HepG2 (cell line): Measurements from ENCODE around the gene NDUFB7. TPM values are rescaled to one million over a fixed set of nuclear protein-coding genes. Genes with fewer than 3 reads are reported as not detected.

Source experiments
- FOSL1 ChIP-seq: sonication (generic); formaldehyde crosslinking; IDR thresholded peaks from 2 replicates; pipeline ENCODE4 v1.9.0; 2021; ENCODE audit warnings: missing genetic modification reagents, borderline replicate concordance
- HNRNPL ChIP-seq: fragments of 200-400 bp; formaldehyde crosslinking; IDR thresholded peaks from 2 replicates; pipeline ENCODE4 v1.6.1; 2017; ENCODE audit warnings: mild to moderate bottlenecking, low read depth, low read length
- HOMEZ ChIP-seq: IDR thresholded peaks from 2 replicates; pipeline ENCODE4 v1.6.1; 2016; ENCODE audit warnings: low read depth
- KDM3A ChIP-seq: IDR thresholded peaks from 2 replicates; pipeline ENCODE4 v1.6.1; 2018; ENCODE audit warnings: low read depth, missing compliant biosample characterization
- KDM5A ChIP-seq: fragments of 200-600 bp; sonication (generic); IDR thresholded peaks from 2 replicates; pipeline ENCODE4 v1.7.0; 2018; ENCODE audit warnings: antibody characterized with exemption, mild to moderate bottlenecking, low read length, borderline replicate concordance
- MLXIP ChIP-seq: sonication (generic); formaldehyde crosslinking; IDR thresholded peaks from 2 replicates; pipeline ENCODE4 v1.9.0; 2021; ENCODE audit warnings: missing genetic modification reagents, borderline replicate concordance
- NFKB2 ChIP-seq: sonication (generic); formaldehyde crosslinking; IDR thresholded peaks from 2 replicates; pipeline ENCODE4 v1.4.0; 2020; ENCODE audit warnings: missing genetic modification reagents, borderline replicate concordance
- POLR2AphosphoS2 ChIP-seq: IDR thresholded peaks from 2 replicates; pipeline ENCODE4 v1.6.1; 2011; ENCODE audit warnings: low read depth, low read length, improper control_type of control experiment
- STAG1 ChIP-seq: sonication (generic); formaldehyde crosslinking; IDR thresholded peaks from 2 replicates; pipeline ENCODE4 v1.4.0; 2020; ENCODE audit warnings: missing genetic modification reagents
- TAF1 ChIP-seq: sonication (generic); formaldehyde crosslinking; IDR thresholded peaks from 2 replicates; pipeline ENCODE4 v1.4.0; 2020; ENCODE audit warnings: missing genetic modification reagents
- TBX2 ChIP-seq: sonication (generic); formaldehyde crosslinking; IDR thresholded peaks from 2 replicates; pipeline ENCODE4 v1.5.0; 2020; ENCODE audit warnings: missing genetic modification reagents, mild to moderate bottlenecking, borderline replicate concordance
- XBP1 ChIP-seq: sonication (generic); formaldehyde crosslinking; IDR thresholded peaks from 2 replicates; pipeline ENCODE4 v1.5.0; 2020; ENCODE audit warnings: missing genetic modification reagents
- ZKSCAN8 ChIP-seq: IDR thresholded peaks from 2 replicates; pipeline ENCODE4 v1.6.1; 2016; ENCODE audit warnings: borderline replicate concordance, missing genetic modification reagents, missing compliant biosample characterization
- ZNF143 ChIP-seq: sonication (generic); formaldehyde crosslinking; IDR thresholded peaks from 2 replicates; pipeline ENCODE4 v1.4.0; 2020; ENCODE audit warnings: missing genetic modification reagents
- ZNF225 ChIP-seq: sonication (generic); formaldehyde crosslinking; IDR thresholded peaks from 2 replicates; pipeline ENCODE4 v1.4.0; 2020; ENCODE audit warnings: mild to moderate bottlenecking, missing genetic modification reagents
- ZNF644 ChIP-seq: IDR thresholded peaks from 2 replicates; pipeline ENCODE4 v1.6.1; 2016; ENCODE audit warnings: low read depth
- ZNF724P ChIP-seq: sonication (generic); formaldehyde crosslinking; IDR thresholded peaks from 2 replicates; pipeline ENCODE4 v1.8.0; 2022; ENCODE audit warnings: missing genetic modification reagents, borderline replicate concordance
- ZNF883 ChIP-seq: sonication (generic); formaldehyde crosslinking; IDR thresholded peaks from 2 replicates; pipeline ENCODE4 v1.5.1; 2020; ENCODE audit warnings: mild to moderate bottlenecking, missing genetic modification reagents; ENCODE audit errors: not compliant biosample characterization
- ZSCAN20 ChIP-seq: sonication (generic); formaldehyde crosslinking; IDR thresholded peaks from 2 replicates; pipeline ENCODE4 v1.4.0; 2020; ENCODE audit warnings: missing genetic modification reagents, mild to moderate bottlenecking, borderline replicate concordance
- polyA plus RNA-seq, 8 experiments: library from polyadenylated mRNA; depleted of rRNA in 3 of 8; stranded (reverse) in 7 of 8; unstranded in 1 of 8; fragments of >200 nt; fragmentation: Illumina TruSeq in 4 of 8; extraction: Trizol in 4 of 8; gene quantifications; 2 replicates each; pipeline versions ENCODE4 v1.2.1 to v1.2.3, GENCODE V29; 2011 to 2016; ENCODE audit warnings: low read depth in 4 of 8, missing spikeins in 1 of 8, mixed read lengths in 1 of 8; ENCODE audit not compliant: insufficient read depth in 1 of 8
- total RNA-seq, 5 experiments: library from RNA; depleted of rRNA; stranded (reverse); fragments of >200 nt; fragmentation: Illumina TruSeq; extraction: Trizol; gene quantifications; 2 replicates each; pipeline ENCODE4 v1.2.3, GENCODE V29; 2016; ENCODE audit warnings: low read depth in 1 of 5
- TF ChIP-seq, protein P1 (sequence below): sonication (generic); formaldehyde crosslinking; IDR thresholded peaks from 2 replicates; pipeline ENCODE4 v1.5.0; 2020; ENCODE audit warnings: missing genetic modification reagents, mild to moderate bottlenecking, borderline replicate concordance
- TF ChIP-seq, protein P2 (sequence below): sonication (generic); formaldehyde crosslinking; IDR thresholded peaks from 2 replicates; pipeline ENCODE4 v1.9.0; 2022; ENCODE audit warnings: missing genetic modification reagents, mild to moderate bottlenecking, borderline replicate concordance
- TF ChIP-seq, protein P3 (sequence below): IDR thresholded peaks from 2 replicates; pipeline ENCODE4 v1.6.1; 2016; ENCODE audit warnings: control low read depth

The NDUFB7 gene
- total and polyA plus RNA-seq, 2 of the 13 experiments (the other 11 are each of a cell fraction or from before 2014, with no cell fraction given), result 156 to 198 TPM

DNA sequence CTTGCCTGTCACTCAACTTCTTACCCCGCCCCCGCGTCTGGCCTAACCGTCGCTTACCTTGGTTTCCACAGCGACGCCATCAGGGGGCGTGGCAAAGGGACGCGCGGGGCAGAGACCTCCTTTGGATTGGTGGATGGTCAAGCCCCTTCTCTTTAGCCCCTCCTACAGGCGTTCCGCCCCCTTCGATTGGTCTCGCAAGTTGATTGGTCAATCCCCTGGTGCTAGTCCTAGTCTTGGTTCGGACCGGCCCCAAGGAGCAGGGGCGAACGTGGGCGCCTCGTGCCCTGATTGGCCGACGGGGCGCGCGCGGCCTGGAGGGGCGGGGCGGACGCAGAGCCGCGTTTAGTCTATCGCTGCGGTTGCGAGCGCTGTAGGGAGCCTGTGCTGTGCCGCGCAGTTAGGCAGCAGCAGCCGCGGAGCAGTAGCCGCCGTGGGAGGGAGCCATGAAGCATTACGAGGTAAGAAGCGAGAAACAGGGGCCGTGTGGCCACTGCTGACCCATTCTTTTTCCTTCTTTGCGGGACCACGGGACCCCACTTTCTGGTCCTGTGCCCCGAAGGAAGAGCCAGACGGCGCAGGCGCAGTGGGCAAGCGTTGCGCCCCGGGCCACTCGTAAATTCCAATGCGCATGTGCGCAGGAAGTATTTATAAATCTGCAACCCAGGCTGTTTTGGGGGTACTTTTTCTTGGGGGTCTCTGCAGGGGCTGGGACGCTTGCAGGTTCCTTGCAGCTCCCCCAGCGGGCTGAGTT, 42.4 kb downstream of the NDUFB7 start, which contains the start of gene TECR (continued):
- 0 out of 2 replicates have a peak, but pooled peaks have one; percentile 39 for TF ChIP-seq HNRNPL
- no peak for TF ChIP-seq STAG1
- TF ChIP-seq, protein P1, sequence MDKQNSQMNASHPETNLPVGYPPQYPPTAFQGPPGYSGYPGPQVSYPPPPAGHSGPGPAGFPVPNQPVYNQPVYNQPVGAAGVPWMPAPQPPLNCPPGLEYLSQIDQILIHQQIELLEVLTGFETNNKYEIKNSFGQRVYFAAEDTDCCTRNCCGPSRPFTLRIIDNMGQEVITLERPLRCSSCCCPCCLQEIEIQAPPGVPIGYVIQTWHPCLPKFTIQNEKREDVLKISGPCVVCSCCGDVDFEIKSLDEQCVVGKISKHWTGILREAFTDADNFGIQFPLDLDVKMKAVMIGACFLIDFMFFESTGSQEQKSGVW (CRISPR knock-in tag), result no peak
- peak; percentile 96 for TF ChIP-seq ZNF883 (CRISPR knock-in tag)
- peak; percentile 60; the same call in 1 of the 2 replicates for TF ChIP-seq NFKB2
- 0 out of 2 replicates have a peak, but pooled peaks have one; percentile 76 for TF ChIP-seq ZNF225 (CRISPR knock-in tag)
- peak; percentile 97 for TF ChIP-seq TAF1 (CRISPR knock-in tag)
- TF ChIP-seq ZNF143 (CRISPR knock-in tag), result no peak
- TF ChIP-seq FOSL1 (CRISPR knock-in tag), result no peak
- TF ChIP-seq TBX2, result peak; percentile 76; the same call in 1 of the 2 replicates
- TF ChIP-seq MLXIP (CRISPR knock-in tag), result no peak
- TF ChIP-seq ZNF724P (CRISPR knock-in tag), result peak; percentile 52; the same call in 1 of the 2 replicates
- 0 out of 2 replicates have a peak, but pooled peaks have one; percentile 56 for TF ChIP-seq KDM3A
- no peak for TF ChIP-seq ZNF644 (CRISPR knock-in tag)
- TF ChIP-seq, protein P2, sequence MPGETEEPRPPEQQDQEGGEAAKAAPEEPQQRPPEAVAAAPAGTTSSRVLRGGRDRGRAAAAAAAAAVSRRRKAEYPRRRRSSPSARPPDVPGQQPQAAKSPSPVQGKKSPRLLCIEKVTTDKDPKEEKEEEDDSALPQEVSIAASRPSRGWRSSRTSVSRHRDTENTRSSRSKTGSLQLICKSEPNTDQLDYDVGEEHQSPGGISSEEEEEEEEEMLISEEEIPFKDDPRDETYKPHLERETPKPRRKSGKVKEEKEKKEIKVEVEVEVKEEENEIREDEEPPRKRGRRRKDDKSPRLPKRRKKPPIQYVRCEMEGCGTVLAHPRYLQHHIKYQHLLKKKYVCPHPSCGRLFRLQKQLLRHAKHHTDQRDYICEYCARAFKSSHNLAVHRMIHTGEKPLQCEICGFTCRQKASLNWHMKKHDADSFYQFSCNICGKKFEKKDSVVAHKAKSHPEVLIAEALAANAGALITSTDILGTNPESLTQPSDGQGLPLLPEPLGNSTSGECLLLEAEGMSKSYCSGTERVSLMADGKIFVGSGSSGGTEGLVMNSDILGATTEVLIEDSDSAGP (CRISPR knock-in tag), result peak; percentile 90; the same call in 1 of the 2 replicates
- TF ChIP-seq HOMEZ (CRISPR knock-in tag), result peak; percentile 82
- no peak for TF ChIP-seq ZKSCAN8
- TF ChIP-seq, protein P3, sequence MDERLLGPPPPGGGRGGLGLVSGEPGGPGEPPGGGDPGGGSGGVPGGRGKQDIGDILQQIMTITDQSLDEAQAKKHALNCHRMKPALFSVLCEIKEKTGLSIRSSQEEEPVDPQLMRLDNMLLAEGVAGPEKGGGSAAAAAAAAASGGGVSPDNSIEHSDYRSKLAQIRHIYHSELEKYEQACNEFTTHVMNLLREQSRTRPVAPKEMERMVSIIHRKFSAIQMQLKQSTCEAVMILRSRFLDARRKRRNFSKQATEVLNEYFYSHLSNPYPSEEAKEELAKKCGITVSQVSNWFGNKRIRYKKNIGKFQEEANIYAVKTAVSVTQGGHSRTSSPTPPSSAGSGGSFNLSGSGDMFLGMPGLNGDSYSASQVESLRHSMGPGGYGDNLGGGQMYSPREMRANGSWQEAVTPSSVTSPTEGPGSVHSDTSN (CRISPR knock-in tag), result peak; percentile 91
- TF ChIP-seq ZSCAN20 (CRISPR knock-in tag), result no peak; the same call in 1 of the 2 replicates
- no peak for TF ChIP-seq KDM5A
- TF ChIP-seq POLR2AphosphoS2, result no peak
- TF ChIP-seq XBP1, result no peak
